H1 (cell line): Measurements from ENCODE around the gene WDFY1.

ENCODE experiments used
- CBX5 ChIP-seq: fragments of 300-800, 300-1000 bp; sonication (generic); IDR thresholded peaks from 2 replicates; pipeline ENCODE4 v1.7.1; 2016; ENCODE audit warnings: antibody characterized with exemption, low read length, low read depth
- CEBPB ChIP-seq: IDR thresholded peaks from 2 replicates; pipeline ENCODE4 v1.6.1; 2012; ENCODE audit warnings: low read depth, low read length
- CHD2 ChIP-seq: IDR thresholded peaks from 2 replicates; pipeline ENCODE4 v1.6.1; 2012; ENCODE audit warnings: low read length, improper control_type of control experiment
- EZH2 ChIP-seq: fragments of 200-600 bp; sonication (generic); IDR thresholded peaks from 2 replicates; pipeline ENCODE4 v1.7.1; 2012; ENCODE audit warnings: low read depth, mild to moderate bottlenecking, moderate library complexity, low read length, inconsistent platforms; ENCODE audit not compliant: severe bottlenecking
- HDAC2 ChIP-seq, 2 experiments: fragments of 300-600 bp in 1 of 2; sonication (generic) in 1 of 2; IDR thresholded peaks; 2 replicates each; pipeline ENCODE4 v1.6.1; 2011 to 2012; ENCODE audit warnings: low read depth in 2 of 2, low read length in 2 of 2, mild to moderate bottlenecking in 2 of 2, moderate library complexity in 2 of 2, borderline replicate concordance in 1 of 2, inconsistent platforms in 1 of 2
- NRF1 ChIP-seq: IDR thresholded peaks from 2 replicates; pipeline ENCODE4 v1.6.1; 2011; ENCODE audit warnings: mild to moderate bottlenecking, low read depth, low read length, improper control_type of control experiment
- POLR2A ChIP-seq, 2 experiments: IDR thresholded peaks; 1 replicate in 1 of 2; 2 replicates in 1 of 2; pipeline ENCODE4 v1.6.1; 2011; ENCODE audit warnings: low read depth in 2 of 2, low read length in 2 of 2, mild to moderate bottlenecking in 2 of 2; ENCODE audit errors: control extremely low read depth in 1 of 2
- SP1 ChIP-seq: IDR thresholded peaks from 2 replicates; pipeline ENCODE4 v1.6.1; 2011; ENCODE audit warnings: low read depth, low read length
- TEAD4 ChIP-seq: IDR thresholded peaks from 2 replicates; pipeline ENCODE4 v1.6.1; 2012; ENCODE audit warnings: low read depth, low read length, inconsistent platforms, mixed read lengths
- TF ChIP-seq, protein P1 (sequence below), 3 experiments: IDR thresholded peaks; 1 replicate in 2 of 3; 2 replicates in 1 of 3; pipeline versions ENCODE4 v1.5.1 to v1.6.1; 2011; ENCODE audit warnings: low read length in 3 of 3, mild to moderate bottlenecking in 3 of 3, inconsistent platforms in 2 of 3, low read depth in 1 of 3, moderate library complexity in 1 of 3; ENCODE audit not compliant: insufficient read depth in 1 of 3; ENCODE audit errors: control extremely low read depth in 1 of 3
- TF ChIP-seq, protein P2 (sequence below): IDR thresholded peaks from 2 replicates; pipeline ENCODE4 v1.6.1; 2012; ENCODE audit warnings: inconsistent platforms

DNA sequence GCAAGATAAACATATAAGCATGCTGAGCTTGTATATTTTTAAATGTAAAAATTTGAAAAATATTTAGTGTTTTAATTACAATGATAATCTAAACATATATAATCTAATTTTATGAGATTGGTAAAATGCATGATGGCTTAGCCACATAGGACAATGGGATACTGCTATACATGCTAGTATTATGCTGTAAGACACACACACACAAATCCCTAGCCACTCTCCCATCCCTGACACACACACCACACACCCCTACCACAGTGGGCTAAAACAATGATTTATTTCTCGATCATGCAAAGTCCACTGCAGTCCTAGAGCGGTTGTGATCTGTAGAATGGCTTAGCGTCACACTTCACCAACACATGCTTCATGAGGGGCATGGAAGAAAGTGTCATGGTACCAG lies 71.5 kb downstream of the WDFY1 start:
- no peak for TF ChIP-seq CHD2
- no peak for TF ChIP-seq EZH2
- TF ChIP-seq CEBPB = no peak
- TF ChIP-seq, protein P1, sequence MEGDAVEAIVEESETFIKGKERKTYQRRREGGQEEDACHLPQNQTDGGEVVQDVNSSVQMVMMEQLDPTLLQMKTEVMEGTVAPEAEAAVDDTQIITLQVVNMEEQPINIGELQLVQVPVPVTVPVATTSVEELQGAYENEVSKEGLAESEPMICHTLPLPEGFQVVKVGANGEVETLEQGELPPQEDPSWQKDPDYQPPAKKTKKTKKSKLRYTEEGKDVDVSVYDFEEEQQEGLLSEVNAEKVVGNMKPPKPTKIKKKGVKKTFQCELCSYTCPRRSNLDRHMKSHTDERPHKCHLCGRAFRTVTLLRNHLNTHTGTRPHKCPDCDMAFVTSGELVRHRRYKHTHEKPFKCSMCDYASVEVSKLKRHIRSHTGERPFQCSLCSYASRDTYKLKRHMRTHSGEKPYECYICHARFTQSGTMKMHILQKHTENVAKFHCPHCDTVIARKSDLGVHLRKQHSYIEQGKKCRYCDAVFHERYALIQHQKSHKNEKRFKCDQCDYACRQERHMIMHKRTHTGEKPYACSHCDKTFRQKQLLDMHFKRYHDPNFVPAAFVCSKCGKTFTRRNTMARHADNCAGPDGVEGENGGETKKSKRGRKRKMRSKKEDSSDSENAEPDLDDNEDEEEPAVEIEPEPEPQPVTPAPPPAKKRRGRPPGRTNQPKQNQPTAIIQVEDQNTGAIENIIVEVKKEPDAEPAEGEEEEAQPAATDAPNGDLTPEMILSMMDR (IDR thresholded peaks at IDR 0.05; ENCODE audit: control extremely low read depth in 1 of 3, insufficient read depth in 1 of 3, low read depth in 1 of 3, low read length in 3 of 3) = no peak
- no peak for TF ChIP-seq POLR2A (IDR thresholded peaks at IDR 0.05; ENCODE audit: control extremely low read depth in 1 of 2, low read depth in 2 of 2, low read length in 2 of 2)
- TF ChIP-seq CBX5 = no peak
- TF ChIP-seq NRF1 = no peak
- TF ChIP-seq TEAD4 = no peak
- no peak for TF ChIP-seq SP1
- TF ChIP-seq HDAC2 (IDR thresholded peaks at IDR 0.05; ENCODE audit: borderline replicate concordance in 1 of 2, low read depth in 2 of 2, low read length in 2 of 2) = no peak
- TF ChIP-seq, protein P2, sequence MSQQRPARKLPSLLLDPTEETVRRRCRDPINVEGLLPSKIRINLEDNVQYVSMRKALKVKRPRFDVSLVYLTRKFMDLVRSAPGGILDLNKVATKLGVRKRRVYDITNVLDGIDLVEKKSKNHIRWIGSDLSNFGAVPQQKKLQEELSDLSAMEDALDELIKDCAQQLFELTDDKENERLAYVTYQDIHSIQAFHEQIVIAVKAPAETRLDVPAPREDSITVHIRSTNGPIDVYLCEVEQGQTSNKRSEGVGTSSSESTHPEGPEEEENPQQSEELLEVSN = no peak
